Stimulated activated CD4-positive, alpha-beta T cell treated with anti-CD3 and anti-CD28 coated beads, TNF-alpha, amount 100 ng/mL, for 1 hour (primary cell): ENCODE data around the gene SETD6.

Source experiments
- DNase-seq, 3 donors: peaks; one replicate each; pipeline ENCODE4 v3.0.0-alpha.2; 2020; ENCODE audit warnings: low read depth in 3 of 3, low spot score in 1 of 3

SETD6 gene

GRCh38 chr16:58507963-58508670 lies 7.2 kb upstream of the SETD6 start:
- DNase-seq, result no peak

GRCh38 chr16:58508671-58509251 lies 6.6 kb upstream of the SETD6 start:
- DNase-seq, result no peak

GRCh38 chr16:58509256-58510096 lies 5.8 kb upstream of the SETD6 start:
- DNase-seq, result no peak

GRCh38 chr16:58510097-58510775 lies 5.1 kb upstream of the SETD6 start:
- no peak for DNase-seq

GRCh38 chr16:58510776-58511628 lies 4.3 kb upstream of the SETD6 start:
- DNase-seq, result no peak

- DNase-seq, result peak; percentile 64 to 88 (median 65)
Measured at GRCh38 chr16:58511933-58512815, 3.1 kb upstream of the SETD6 start.

GRCh38 chr16:58513874-58514273 lies 1.4 kb upstream of the SETD6 start:
- DNase-seq, result no peak

GRCh38 chr16:58515871-58516767 lies 802 bp downstream of the SETD6 start:
- no peak for DNase-seq

GRCh38 chr16:58516768-58517107 lies 1.4 kb downstream of the SETD6 start:
- DNase-seq, result no peak

GRCh38 chr16:58518083-58518979 lies 3.0 kb downstream of the SETD6 start:
- DNase-seq, result no peak

GRCh38 chr16:58518980-58519368 lies 3.7 kb downstream of the SETD6 start:
- no peak for DNase-seq

- no peak for DNase-seq
Measured at GRCh38 chr16:58519707-58520106, 4.4 kb downstream of the SETD6 start.

GRCh38 chr16:58530179-58530578 lies 14.9 kb downstream of the SETD6 start:
- no peak for DNase-seq

- no peak for DNase-seq
Measured at GRCh38 chr16:58532414-58532813, 17.1 kb downstream of the SETD6 start.

GRCh38 chr16:58533751-58534470 lies 18.6 kb downstream of the SETD6 start:
- no peak for DNase-seq

- DNase-seq, result no peak
Measured at GRCh38 chr16:58535100-58535499, 19.8 kb downstream of the SETD6 start.

- DNase-seq, result no peak
Measured at GRCh38 chr16:58536278-58536677, 21.0 kb downstream of the SETD6 start.
